Measurements from ENCODE around the gene POLR2M. TPM values are rescaled to one million over a fixed set of nuclear protein-coding genes. Genes with fewer than 3 reads are reported as not detected.
A peak's percentile ranks its signal among the peaks of the same experiment; 100 is the strongest.

Gene POLR2M
- 53.9 and 56.8 TPM in 2 replicates for total RNA-seq (2021)
- percentile 92 among the genes with signal in this experiment for Bru-seq, nascent RNA
- BruChase-seq, experiment 1, labeled RNA remaining after a 2-hour chase = percentile 96 among the genes with signal in this experiment
- percentile 98 among the genes with signal in this experiment for BruChase-seq, experiment 2, labeled RNA remaining after a 6-hour chase
- long read RNA-seq, full-length matches to known transcripts = 33 of 37 reads
- long read RNA-seq, partial matches to known transcripts = 2 of 37 reads
- long read RNA-seq, other reads (novel, unspliced or antisense) = 2 of 37 reads

DNA sequence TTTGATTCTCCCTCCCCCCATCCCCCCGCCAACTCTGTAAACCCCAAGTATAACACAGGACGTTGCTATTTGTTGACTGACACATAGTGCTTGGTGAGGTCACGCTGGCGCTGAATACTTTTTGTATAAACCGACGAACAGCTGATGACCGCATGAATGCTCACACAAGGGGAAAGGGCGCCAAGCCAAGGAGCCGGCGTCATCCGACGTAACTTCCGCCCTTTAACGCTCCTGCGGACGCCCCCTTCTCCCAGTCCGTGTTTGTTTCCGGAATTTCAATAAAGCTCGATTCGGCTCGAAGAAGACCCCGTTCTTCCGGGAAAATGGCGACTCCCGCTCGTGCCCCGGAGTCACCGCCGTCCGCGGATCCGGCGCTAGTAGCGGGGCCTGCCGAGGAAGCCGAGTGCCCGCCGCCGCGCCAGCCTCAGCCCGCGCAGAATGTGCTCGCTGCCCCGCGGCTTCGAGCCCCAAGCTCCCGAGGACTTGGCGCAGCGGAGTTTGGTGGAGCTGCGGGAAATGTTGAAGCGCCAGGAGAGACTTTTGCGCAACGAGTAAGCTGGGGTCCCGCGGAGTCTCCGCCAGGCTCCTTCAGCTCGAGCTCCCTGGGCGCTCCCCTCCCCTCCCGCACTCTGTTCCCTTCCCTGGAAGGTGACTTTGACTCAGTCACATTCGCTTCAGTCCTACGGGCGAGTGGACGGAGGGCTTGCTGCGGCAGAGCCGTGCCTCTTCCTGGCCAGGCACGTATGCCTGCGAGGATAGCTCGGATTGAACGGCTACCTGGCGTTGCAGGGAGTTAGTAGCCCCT is at the start of gene POLR2M:
TSS of gene POLR2M (plus strand) at position 310 of the 805 bp plus-strand sequence. CDS start at position 439, 129 bp downstream.
- H2AFZ ChIP-seq = peak within 1 kb of the TSS; percentile 92
- CTCF ChIA-PET = interaction anchor here (0.6 kb wide), 3 partner anchors 76 to 590 kb away, joined by 3 to 14 read pairs (median 4); no protein-coding TSS in a partner anchor
- H3F3A ChIP-seq (ENCODE audit: insufficient read depth, low read depth) = no peaks in the 10 kb centered on the region
- H3K4me3 ChIP-seq = peak within 1 kb of the TSS; percentile 74
- peak; percentile 84 to 85 for DNase-seq
- no peaks in the 10 kb centered on the region for H4K20me1 ChIP-seq (ENCODE audit: insufficient read depth)
- H3K27ac ChIP-seq = peak within 1 kb of the TSS; percentile 74
- intact Hi-C loops (cut with micrococcal nuclease; ENCODE audit: unreplicated experiment) = loop anchor here (1.0 to 2.0 kb wide), 2 partner anchors 31 to 146 kb away; no protein-coding TSS in a partner anchor
- H3K27me3 ChIP-seq (ENCODE audit: insufficient read depth, low read depth) = no peaks in the 10 kb centered on the region
- TSS peak; percentile 51 for BruUV-seq (replicated peaks)
- H3K9me2 ChIP-seq (ENCODE audit: insufficient read depth) = no peaks in the 10 kb centered on the region
- H3K36me3 ChIP-seq (ENCODE audit: low read depth) = 0 out of 2 replicates have a peak, but pooled peaks cover 4% of the 10 kb centered on the region
- H3K4me1 ChIP-seq (replicated peaks; ENCODE audit: insufficient read depth) = peaks cover 15% of the 10 kb centered on the region
- H3K9me3 ChIP-seq (ENCODE audit: insufficient read depth, low read depth) = no peaks in the 10 kb centered on the region
- peak within 1 kb of the TSS; percentile 88 for H3K4me2 ChIP-seq
- H3K79me2 ChIP-seq (ENCODE audit: low read depth) = peaks cover 36% of the 10 kb centered on the region
- POLR2A ChIA-PET (ENCODE audit: unreplicated experiment) = interaction anchor here (0.6 to 0.7 kb wide), 5 partner anchors 25 to 1664 kb away, joined by 3 to 5 read pairs (median 5); no protein-coding TSS in a partner anchor
- TF ChIP-seq, protein P1, sequence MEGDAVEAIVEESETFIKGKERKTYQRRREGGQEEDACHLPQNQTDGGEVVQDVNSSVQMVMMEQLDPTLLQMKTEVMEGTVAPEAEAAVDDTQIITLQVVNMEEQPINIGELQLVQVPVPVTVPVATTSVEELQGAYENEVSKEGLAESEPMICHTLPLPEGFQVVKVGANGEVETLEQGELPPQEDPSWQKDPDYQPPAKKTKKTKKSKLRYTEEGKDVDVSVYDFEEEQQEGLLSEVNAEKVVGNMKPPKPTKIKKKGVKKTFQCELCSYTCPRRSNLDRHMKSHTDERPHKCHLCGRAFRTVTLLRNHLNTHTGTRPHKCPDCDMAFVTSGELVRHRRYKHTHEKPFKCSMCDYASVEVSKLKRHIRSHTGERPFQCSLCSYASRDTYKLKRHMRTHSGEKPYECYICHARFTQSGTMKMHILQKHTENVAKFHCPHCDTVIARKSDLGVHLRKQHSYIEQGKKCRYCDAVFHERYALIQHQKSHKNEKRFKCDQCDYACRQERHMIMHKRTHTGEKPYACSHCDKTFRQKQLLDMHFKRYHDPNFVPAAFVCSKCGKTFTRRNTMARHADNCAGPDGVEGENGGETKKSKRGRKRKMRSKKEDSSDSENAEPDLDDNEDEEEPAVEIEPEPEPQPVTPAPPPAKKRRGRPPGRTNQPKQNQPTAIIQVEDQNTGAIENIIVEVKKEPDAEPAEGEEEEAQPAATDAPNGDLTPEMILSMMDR (conservative IDR thresholded peaks at IDR 0.05) = no peak
- no peak for TF ChIP-seq EZH2 (IDR thresholded peaks at IDR 0.05; ENCODE audit: low read depth)

DNA sequence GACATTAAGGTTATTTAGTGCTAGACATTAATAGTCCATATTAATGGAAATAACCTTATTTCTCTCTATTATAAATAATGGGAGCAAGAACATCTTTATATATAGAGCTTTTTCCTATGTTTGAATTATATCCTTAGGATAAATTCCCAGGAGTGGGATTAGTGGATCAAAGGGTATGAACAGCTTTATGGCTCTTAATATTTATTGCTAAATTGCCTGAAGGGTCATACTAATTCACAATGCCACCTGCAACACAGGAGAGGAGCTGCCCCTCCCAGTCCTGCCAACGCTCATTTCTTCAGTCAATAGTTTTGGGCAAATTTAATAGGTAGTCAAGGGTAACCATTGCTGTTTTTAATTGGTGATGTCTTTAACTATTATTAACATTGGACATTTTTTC is 48.9 kb upstream of the POLR2M start:
- Histone ChIP-seq H4K20me1 (ENCODE audit: insufficient read depth) (no peaks in the 10 kb centered on the region), H3K9me3 (ENCODE audit: insufficient read depth, low read depth) (no peaks in the 10 kb centered on the region), H3K27me3 (ENCODE audit: insufficient read depth, low read depth) (no peaks in the 10 kb centered on the region), H3K4me1 (replicated peaks; ENCODE audit: insufficient read depth) (0 out of 2 replicates have a peak, but pooled peaks cover 4% of the 10 kb centered on the region), H3F3A (ENCODE audit: insufficient read depth, low read depth) (no peaks in the 10 kb centered on the region), H3K4me2 (no peak overlapping the region), H3K36me3 (ENCODE audit: low read depth) (no peaks in the 10 kb centered on the region), H3K79me2 (ENCODE audit: low read depth) (no peaks in the 10 kb centered on the region), H2AFZ (no peak overlapping the region), H3K4me3 (no peak overlapping the region), H3K9me2 (ENCODE audit: insufficient read depth) (no peaks in the 10 kb centered on the region), H3K27ac (no peak overlapping the region)
- DNase-seq = no peak
- POLR2A ChIA-PET (ENCODE audit: unreplicated experiment) = no interaction called here
- intact Hi-C loops (cut with micrococcal nuclease; ENCODE audit: unreplicated experiment) = no loop called here
- CTCF ChIA-PET = no interaction called here
- BruUV-seq (replicated peaks) = no TSS peak
- TF ChIP-seq, protein P1 (conservative IDR thresholded peaks at IDR 0.05) = no peak
- TF ChIP-seq EZH2 (IDR thresholded peaks at IDR 0.05; ENCODE audit: low read depth) = no peak

DNA sequence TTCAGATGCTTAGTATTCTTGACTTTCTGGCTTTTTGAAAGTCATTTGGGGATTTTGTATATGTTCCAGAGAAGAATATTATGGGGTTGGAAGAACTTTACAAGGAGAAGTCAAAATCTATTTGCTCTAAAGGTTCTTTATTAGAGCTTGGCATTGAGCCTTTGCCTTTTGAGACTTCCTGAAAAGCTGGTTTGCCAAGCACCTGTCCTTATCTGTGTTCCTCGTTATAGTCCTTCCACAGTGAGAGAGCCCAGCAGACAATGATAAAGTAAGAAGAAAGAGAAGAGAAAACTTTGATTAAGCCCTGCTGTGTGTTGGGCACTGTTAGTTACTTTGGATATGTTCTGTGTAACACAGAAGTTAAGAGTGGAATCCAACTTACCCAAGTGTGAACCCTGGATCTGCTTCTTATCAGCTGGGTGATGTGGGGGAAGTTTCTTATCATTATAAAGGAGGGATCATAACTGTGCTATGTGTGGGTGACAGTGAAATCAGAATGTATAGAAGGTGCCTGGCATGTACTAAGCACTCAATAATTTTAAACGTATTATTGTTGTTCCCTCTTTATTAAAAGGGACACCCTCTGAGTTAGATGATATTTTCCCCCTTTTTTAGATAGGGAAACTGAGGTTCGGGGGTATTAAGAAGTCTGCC is 44.3 kb upstream of the POLR2M start:
- TF ChIP-seq, protein P1 (conservative IDR thresholded peaks at IDR 0.05) = no peak
- TF ChIP-seq EZH2 (IDR thresholded peaks at IDR 0.05; ENCODE audit: low read depth) = no peak
- Histone ChIP-seq H3K4me2 (no peak overlapping the region), H3K36me3 (ENCODE audit: low read depth) (no peaks in the 10 kb centered on the region), H3K79me2 (ENCODE audit: low read depth) (no peaks in the 10 kb centered on the region), H3K9me2 (ENCODE audit: insufficient read depth) (no peaks in the 10 kb centered on the region), H3K4me3 (no peak overlapping the region), H3K27me3 (ENCODE audit: insufficient read depth, low read depth) (no peaks in the 10 kb centered on the region), H3K4me1 (replicated peaks; ENCODE audit: insufficient read depth) (0 out of 2 replicates have a peak, but pooled peaks cover 4% of the 10 kb centered on the region), H3K27ac (no peak overlapping the region), H3K9me3 (ENCODE audit: insufficient read depth, low read depth) (no peaks in the 10 kb centered on the region), H2AFZ (no peak overlapping the region), H3F3A (ENCODE audit: insufficient read depth, low read depth) (no peaks in the 10 kb centered on the region), H4K20me1 (ENCODE audit: insufficient read depth) (no peaks in the 10 kb centered on the region)
- BruUV-seq (replicated peaks) = no TSS peak
- intact Hi-C loops (cut with micrococcal nuclease; ENCODE audit: unreplicated experiment) = no loop called here
- peak in 1 of 2 experiments; percentile 39 for DNase-seq
- CTCF ChIA-PET = interaction anchor here (0.6 to 1.0 kb wide), 2 partner anchors 70 to 553 kb away, joined by 3 to 4 read pairs; no protein-coding TSS in a partner anchor
- POLR2A ChIA-PET (ENCODE audit: unreplicated experiment) = no interaction called here

Data from PC-9 (cell line).